Motor neuron (in vitro differentiated cells): ENCODE measurements around the gene BMP2K. TPM values are rescaled to one million over a fixed set of nuclear protein-coding genes. Genes with fewer than 3 reads are reported as not detected.
A peak's percentile ranks its signal among the peaks of the same experiment; 100 is the strongest.

Experiments
- ATAC-seq, 8 experiments: fragments of 200-7000 bp; cut with Tn5 transposase; replicated peaks in 6 of 8; 2 replicates each; pipeline ENCODE4 v1.8.0; 2021; ENCODE audit warnings: mild to moderate bottlenecking in 8 of 8, moderate library complexity in 8 of 8
- H3K27ac ChIP-seq, 2 donors: fragments of 250-450 bp; sonication (Bioruptor Pico); 2 replicates each; pipeline ENCODE4 v1.9.0; 2021; ENCODE audit warnings: antibody characterized with exemption in 2 of 2, mild to moderate bottlenecking in 2 of 2, moderate library complexity in 1 of 2
- H3K4me1 ChIP-seq, 2 donors: fragments of 250-450 bp; sonication (Bioruptor Pico); replicated peaks in 1 of 2; 2 replicates each; pipeline ENCODE4 v1.6.1; 2021; ENCODE audit warnings: antibody characterized with exemption in 2 of 2, mild to moderate bottlenecking in 2 of 2, moderate library complexity in 1 of 2
- H3K4me3 ChIP-seq, 5 donors: fragments of 250-450 bp; sonication (Bioruptor Pico); 2 replicates each; pipeline ENCODE4 v1.9.0; 2021; ENCODE audit warnings: antibody characterized with exemption in 5 of 5, mild to moderate bottlenecking in 5 of 5, moderate library complexity in 4 of 5
- WGBS, 10 experiments: fragments of 450-650 bp; shearing (Covaris generic); methylation state at CpG; one replicate each; pipeline ENCODE4 v1.0.0; 2022; 5-methylcytosine and 5-hydroxymethylcytosine counted together
- in situ Hi-C, 9 experiments: fragments of 400-800 bp; cut with MboI; loops; one replicate each; pipeline ENCODE4 v1.15.0; 2021; ENCODE audit warnings: low sequenced_read_pairs in 9 of 9, low pct_unique_long_range_greater_than_20kb in 2 of 9; ENCODE audit not compliant: unreplicated experiment in 9 of 9
- total RNA-seq, 8 experiments: library from RNA; unstranded; fragments of 300-600 nt; gene quantifications; 2 replicates each; pipeline versions ENCODE4 v1.2.3 to v1.2.4, GENCODE V29; 2022

BMP2K gene
- total RNA-seq, 8 experiments from 2014 or later: 10.4 to 41.7 (median 17.4) TPM

GRCh38 chr4:78753091-78753490 lies 23.1 kb upstream of the BMP2K start:
- in situ Hi-C loops: no loop called here
- Histone ChIP-seq H3K27ac (no peak overlapping the region), H3K4me1 (no peaks in the 10 kb centered on the region), H3K4me3 (no peak overlapping the region)
- WGBS, 10 experiments: 60 to 100% (median 92%) methylated on average over 1 to 2 of the region's 2 CpGs; no CpG with 5 or more reads in 3 of the 10 experiments
- ATAC-seq: no peak

GRCh38 chr4:78754872-78755271 lies 21.3 kb upstream of the BMP2K start:
- ATAC-seq: no peak
- in situ Hi-C loops: no loop called here
- Histone ChIP-seq H3K4me1 (no peaks in the 10 kb centered on the region), H3K4me3 (no peak overlapping the region), H3K27ac (no peak overlapping the region)
- 29 to 85% (median 72%) methylated on average over 1 to 3 of the region's 3 CpGs; no CpG with 5 or more reads in 1 of the 10 experiments for WGBS, 10 experiments

- WGBS, 10 experiments: 60 to 100% (median 95%) methylated on average over 1 to 3 of the region's 3 CpGs
- in situ Hi-C loops: no loop called here
- no peak overlapping the region for H3K4me3 ChIP-seq
- ATAC-seq: no peak
- no peaks in the 10 kb centered on the region for H3K4me1 ChIP-seq
- H3K27ac ChIP-seq: no peak overlapping the region
These were observed 20.0 kb upstream of the BMP2K start for GRCh38 chr4:78756137-78756536.

- in situ Hi-C loops: no loop called here
- Histone ChIP-seq H3K4me1 (no peaks in the 10 kb centered on the region), H3K27ac (no peak overlapping the region), H3K4me3 (no peak overlapping the region)
- WGBS, 10 experiments: 71 to 100% (median 100%) methylated on average over 1 of the region's 1 CpG; no CpG with 5 or more reads in 2 of the 10 experiments
- ATAC-seq: no peak
These were observed 19.4 kb upstream of the BMP2K start for GRCh38 chr4:78756776-78757175.

- WGBS, 10 experiments: 20 to 100% (median 100%) methylated on average over 1 of the region's 1 CpG; no CpG with 5 or more reads in 5 of the 10 experiments
- Histone ChIP-seq H3K4me1 (no peaks in the 10 kb centered on the region), H3K27ac (no peak overlapping the region), H3K4me3 (no peak overlapping the region)
- in situ Hi-C loops: no loop called here
- no peak for ATAC-seq
These were observed 18.6 kb upstream of the BMP2K start for GRCh38 chr4:78757574-78757973.

- ATAC-seq: no peak
- 50 to 100% (median 100%) methylated on average over 1 of the region's 1 CpG; no CpG with 5 or more reads in 3 of the 10 experiments for WGBS, 10 experiments
- no peaks in the 10 kb centered on the region for H3K4me1 ChIP-seq
- H3K4me3 ChIP-seq: no peak overlapping the region
- in situ Hi-C loops: no loop called here
- H3K27ac ChIP-seq: no peak overlapping the region
These were observed 18.1 kb upstream of the BMP2K start for GRCh38 chr4:78758085-78758484.

- in situ Hi-C loops: no loop called here
- H3K27ac ChIP-seq: no peak overlapping the region
- no peak overlapping the region for H3K4me3 ChIP-seq
- no peak for ATAC-seq
- 90 to 100% (median 100%) methylated on average over 2 of the region's 2 CpGs; no CpG with 5 or more reads in 3 of the 10 experiments for WGBS, 10 experiments
- no peaks in the 10 kb centered on the region for H3K4me1 ChIP-seq
These were observed 13.6 kb upstream of the BMP2K start for GRCh38 chr4:78762529-78762928.

GRCh38 chr4:78763251-78763650 lies 12.9 kb upstream of the BMP2K start:
- H3K4me3 ChIP-seq: no peak overlapping the region
- 0 to 100% (median 88%) methylated on average over 1 of the region's 1 CpG; no CpG with 5 or more reads in 1 of the 10 experiments for WGBS, 10 experiments
- no peaks in the 10 kb centered on the region for H3K4me1 ChIP-seq
- peak in 3 of 8 experiments; percentile 52 to 63 (median 57) for ATAC-seq
- in situ Hi-C loops: no loop called here
- no peak overlapping the region for H3K27ac ChIP-seq

- no peaks in the 10 kb centered on the region for H3K4me1 ChIP-seq
- in situ Hi-C loops: no loop called here
- WGBS, 10 experiments: 68 to 100% (median 92%) methylated on average over 2 to 3 of the region's 3 CpGs; no CpG with 5 or more reads in 1 of the 10 experiments
- H3K4me3 ChIP-seq: no peak overlapping the region
- peak in 1 of 8 experiments; percentile 71 for ATAC-seq
- H3K27ac ChIP-seq: no peak overlapping the region
These were observed 12.3 kb upstream of the BMP2K start for GRCh38 chr4:78763763-78764387.

GRCh38 chr4:78764498-78764961 lies 11.6 kb upstream of the BMP2K start:
- no peak overlapping the region for H3K27ac ChIP-seq
- ATAC-seq: peak in 2 of 8 experiments; percentile 33 to 54
- H3K4me3 ChIP-seq: no peak overlapping the region
- in situ Hi-C loops: no loop called here
- no peaks in the 10 kb centered on the region for H3K4me1 ChIP-seq

GRCh38 chr4:78765432-78766006 lies 10.6 kb upstream of the BMP2K start:
- in situ Hi-C loops: no loop called here
- 15 to 100% (median 73%) methylated on average over 1 of the region's 1 CpG; no CpG with 5 or more reads in 3 of the 10 experiments for WGBS, 10 experiments
- Histone ChIP-seq H3K4me1 (no peaks in the 10 kb centered on the region), H3K27ac (no peak overlapping the region), H3K4me3 (no peak overlapping the region)
- peak in 1 of 8 experiments; percentile 57 for ATAC-seq

GRCh38 chr4:78766026-78766425 lies 10.1 kb upstream of the BMP2K start:
- ATAC-seq: no peak
- Histone ChIP-seq H3K4me1 (no peaks in the 10 kb centered on the region), H3K27ac (no peak overlapping the region), H3K4me3 (no peak overlapping the region)
- WGBS, 10 experiments: 20 to 100% (median 89%) methylated on average over 3 of the region's 3 CpGs
- in situ Hi-C loops: no loop called here

GRCh38 chr4:78766650-78767049 lies 9.5 kb upstream of the BMP2K start:
- H3K4me3 ChIP-seq: no peak overlapping the region
- in situ Hi-C loops: no loop called here
- no peak overlapping the region for H3K27ac ChIP-seq
- no peaks in the 10 kb centered on the region for H3K4me1 ChIP-seq
- WGBS, 10 experiments: 80 to 100% (median 94%) methylated on average over 1 to 4 of the region's 5 CpGs; no CpG with 5 or more reads in 3 of the 10 experiments
- ATAC-seq: no peak

GRCh38 chr4:78767350-78767749 lies 8.8 kb upstream of the BMP2K start:
- in situ Hi-C loops: no loop called here
- Histone ChIP-seq H3K4me1 (no peaks in the 10 kb centered on the region), H3K4me3 (no peak overlapping the region), H3K27ac (no peak overlapping the region)
- ATAC-seq: no peak
